NCI-H128 (cell line): Measurements from ENCODE around the gene RGS7BP.
A peak's percentile ranks its signal among the peaks of the same experiment; 100 is the strongest.

ENCODE experiments used
- DNase-seq: peaks from one replicate; lab custom pipeline; 2025; ENCODE audit not compliant: unreplicated experiment; lab: John Stamatoyannopoulos, UW

The RGS7BP gene

DNA sequence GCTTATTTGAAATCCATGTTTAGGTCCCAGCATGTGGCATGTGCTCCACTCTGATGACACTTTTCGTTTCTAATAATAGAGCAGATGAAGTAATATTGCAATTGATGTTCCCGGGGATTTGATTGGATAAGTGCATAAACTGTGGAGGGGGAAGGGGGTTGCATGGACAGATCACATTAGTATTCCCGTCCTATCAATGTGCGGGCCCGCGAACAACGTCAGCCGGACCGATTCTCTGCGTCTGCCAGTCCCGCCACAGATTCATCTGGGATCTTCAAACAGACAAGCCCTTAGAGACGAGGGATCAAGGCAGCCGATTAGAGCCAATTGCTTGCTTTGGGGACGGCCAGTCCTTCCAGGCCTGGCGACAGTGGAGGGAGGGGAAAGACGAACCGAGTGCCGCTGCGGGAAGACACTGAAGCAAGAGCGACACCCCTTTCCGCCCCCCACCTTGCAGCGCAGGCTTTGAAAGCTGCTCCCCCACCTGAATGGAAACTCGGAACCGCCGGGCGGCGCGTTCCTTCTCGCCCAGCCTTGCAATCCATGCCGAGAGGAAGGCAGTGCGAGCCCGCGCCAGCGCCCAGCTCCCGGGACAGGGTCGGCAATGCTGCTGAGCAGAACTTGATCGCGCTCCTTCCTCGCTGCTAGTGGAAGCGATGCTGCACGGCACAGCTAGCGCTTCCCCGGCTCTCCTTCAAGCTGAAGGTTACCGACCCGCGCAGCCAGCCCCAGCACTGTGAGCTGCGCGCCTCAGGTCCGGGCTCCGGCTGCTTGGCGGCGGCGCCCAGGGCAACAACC is at the start of gene RGS7BP:
RGS7BP (plus strand) TSS at position 247 of the 798 bp plus-strand sequence. CDS start 610 bp downstream, outside the sequence.
- DNase-seq = peak; percentile 9

DNA sequence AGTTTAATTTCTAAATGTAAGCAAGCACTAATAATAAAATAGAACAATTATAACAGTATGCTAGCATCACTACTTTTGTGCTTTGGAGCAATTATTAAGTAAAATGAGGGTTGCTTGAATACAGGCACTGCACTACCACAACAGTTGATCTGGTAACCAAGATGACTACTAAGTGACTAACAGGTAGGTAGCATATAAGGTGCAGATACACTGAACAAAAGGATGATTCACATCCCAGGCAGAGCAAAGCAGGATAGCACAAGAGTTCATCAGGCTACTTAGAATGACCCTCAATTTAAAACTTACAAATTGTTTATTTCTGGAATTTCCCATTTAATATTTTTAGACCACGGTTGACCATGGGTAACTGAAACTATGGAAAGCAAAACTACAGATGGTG is 48.0 kb upstream of the RGS7BP start:
- DNase-seq = no peak

DNA sequence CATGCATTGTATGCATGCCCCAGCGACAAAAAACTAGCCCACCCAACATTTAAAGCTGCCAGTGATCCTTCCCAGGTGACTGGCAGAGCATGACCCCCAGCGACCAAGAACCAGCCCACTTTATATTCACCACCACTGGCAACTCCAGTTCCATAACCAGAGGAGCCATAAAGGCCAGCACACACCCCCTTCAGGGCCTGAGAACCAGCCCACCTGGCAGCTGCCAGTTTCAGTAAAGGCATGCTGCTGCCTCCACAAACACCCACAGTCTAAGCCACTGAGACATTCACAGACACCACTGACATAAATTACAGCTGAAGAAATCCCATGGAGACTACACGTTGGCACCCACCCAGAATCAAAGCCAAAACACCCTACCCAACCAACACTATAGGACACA is 46.9 kb upstream of the RGS7BP start:
- DNase-seq = no peak

DNA sequence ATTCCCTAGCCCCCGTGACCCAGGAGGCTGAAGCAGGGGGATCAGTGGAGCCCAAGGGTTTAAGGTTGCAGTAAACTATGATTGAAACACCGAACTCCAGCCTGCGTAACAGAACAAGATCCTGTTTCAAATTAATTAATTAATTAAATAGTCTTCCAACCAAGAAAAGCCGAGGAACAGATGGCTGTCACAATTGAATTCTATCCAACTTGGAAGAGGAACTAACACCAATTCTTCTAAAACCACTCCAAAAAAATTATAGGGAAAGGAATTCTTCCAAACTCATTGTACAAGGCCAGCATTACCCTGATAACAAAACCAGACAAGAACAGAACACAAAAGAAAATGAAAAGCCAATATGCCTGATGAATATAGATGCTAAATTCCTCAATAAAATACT is 43.4 kb upstream of the RGS7BP start:
- no peak for DNase-seq

DNA sequence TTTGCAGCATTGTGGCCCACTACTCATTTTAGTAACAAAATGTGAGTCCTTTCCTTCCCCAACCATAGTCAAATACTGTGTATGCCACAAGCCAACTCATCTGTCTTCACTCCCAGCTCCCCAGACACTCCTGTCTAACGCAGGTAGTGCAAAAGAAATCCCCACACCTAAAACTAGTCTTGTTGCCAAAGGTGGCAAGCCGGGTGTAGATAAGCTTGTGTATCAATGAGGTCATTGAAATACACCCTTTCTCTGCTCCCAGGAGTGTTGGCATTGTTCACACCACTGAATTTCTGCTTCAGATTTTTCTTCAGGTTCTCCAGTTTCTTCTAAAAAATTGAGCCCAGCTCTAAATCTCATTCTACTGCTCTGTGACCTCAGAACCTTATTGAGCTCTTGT is 19.7 kb upstream of the RGS7BP start:
- no peak for DNase-seq

DNA sequence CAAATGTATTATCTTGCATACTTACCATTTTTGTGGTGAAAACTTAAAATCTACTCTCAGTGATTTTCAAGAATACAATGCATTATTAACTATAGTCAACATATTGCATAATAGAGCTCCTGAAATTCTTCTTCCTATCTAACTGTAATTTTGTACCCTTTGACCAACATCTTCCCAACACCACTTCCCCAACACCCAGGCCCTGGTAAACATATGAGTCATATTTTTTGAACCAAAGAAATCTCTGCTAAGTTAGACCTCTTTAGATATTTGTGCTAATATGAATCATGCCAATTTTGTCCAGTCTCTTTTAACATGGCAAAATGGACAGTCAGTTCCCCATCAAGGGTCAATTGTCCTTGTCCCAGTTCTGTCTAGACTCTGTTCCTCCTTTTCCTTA is 18.5 kb upstream of the RGS7BP start:
- DNase-seq = no peak

DNA sequence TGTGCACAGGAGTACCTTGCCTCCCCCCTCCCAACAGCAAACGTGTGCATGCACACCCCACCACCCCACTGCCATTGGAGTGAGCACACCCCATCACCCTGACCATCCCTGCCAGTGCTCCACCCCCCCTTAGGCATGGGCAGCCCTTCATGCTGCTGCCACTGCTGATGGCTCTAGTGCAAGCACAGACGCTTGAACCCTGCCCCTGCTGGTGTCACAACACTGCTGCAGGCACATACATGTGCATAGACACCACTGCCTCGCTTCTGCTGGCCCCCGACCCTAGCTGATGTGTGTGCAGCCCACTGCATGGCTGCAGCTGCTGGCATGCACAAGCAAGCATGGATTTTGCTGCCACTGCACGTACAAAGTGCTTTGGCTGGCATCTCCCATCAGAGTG is 16.0 kb upstream of the RGS7BP start:
- DNase-seq = no peak

DNA sequence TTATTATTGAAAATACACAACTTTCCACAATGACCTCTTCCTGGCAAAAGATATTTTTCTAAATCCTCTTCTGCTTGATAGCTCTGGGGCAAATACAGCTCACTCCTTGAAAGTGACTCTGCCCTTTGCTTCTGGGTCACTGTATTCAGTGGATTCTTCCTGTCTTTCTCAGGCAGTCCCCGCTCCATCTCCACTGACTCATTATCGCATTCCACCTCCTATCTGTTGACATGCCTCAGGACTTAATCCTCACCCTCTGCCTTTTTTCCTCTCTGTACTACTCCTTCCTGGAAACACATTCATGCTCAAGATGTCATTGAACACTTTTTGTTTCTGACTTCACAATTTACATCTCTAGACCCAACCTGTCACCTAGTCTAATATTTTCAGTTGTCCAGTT is 8.4 kb upstream of the RGS7BP start:
- no peak for DNase-seq

DNA sequence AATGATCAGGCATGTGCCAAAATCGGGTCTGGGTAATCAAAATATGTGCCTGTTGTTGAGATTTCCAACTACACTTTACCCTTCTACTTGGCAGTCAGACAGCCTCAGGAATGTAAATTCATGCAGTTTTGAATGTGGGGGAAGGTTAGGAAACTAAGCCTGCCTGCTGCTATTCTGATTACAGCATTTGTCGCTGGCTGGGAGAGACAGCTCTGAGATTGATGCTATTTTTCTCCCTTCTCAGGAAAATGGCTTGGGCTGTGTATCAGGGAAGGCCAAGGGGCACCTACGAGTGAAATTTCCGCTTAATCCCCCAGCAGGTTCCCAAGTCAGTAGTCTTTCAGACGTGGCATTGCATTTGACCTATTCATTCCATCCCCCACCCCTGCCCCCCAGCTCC is 3.6 kb upstream of the RGS7BP start:
- DNase-seq = no peak

DNA sequence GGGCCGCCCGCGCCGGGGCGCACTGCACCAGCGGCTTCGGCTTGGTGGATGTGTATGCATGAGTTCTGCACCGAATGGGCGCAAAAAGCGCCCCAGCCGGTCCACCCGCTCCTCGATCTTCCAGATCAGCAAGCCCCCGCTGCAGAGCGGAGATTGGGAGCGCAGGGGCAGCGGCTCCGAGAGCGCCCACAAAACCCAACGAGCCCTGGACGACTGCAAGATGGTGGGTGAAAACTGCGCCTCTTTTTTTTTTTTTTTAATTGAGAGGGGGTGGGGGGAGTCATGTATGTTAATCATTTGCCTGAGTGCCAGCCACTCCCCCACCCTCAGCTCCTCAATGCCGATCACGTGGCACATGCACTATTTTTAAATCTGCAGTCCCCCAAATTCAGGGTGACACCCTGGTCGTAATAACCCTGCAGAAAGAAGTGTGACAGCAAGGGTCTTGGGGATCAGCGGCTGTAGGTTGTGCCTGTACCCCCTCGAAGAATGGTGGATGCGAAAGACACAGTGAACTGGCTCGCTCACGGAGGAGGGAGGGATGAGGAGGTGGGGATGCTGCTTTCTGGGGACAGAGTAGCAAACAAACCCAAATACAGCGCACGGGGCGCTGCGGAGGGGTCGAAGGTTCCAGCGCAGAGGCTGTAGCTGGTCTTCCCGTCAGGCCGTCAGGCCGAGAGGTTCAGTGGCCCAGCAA is 900 bp downstream of the RGS7BP start:
- no peak for DNase-seq

DNA sequence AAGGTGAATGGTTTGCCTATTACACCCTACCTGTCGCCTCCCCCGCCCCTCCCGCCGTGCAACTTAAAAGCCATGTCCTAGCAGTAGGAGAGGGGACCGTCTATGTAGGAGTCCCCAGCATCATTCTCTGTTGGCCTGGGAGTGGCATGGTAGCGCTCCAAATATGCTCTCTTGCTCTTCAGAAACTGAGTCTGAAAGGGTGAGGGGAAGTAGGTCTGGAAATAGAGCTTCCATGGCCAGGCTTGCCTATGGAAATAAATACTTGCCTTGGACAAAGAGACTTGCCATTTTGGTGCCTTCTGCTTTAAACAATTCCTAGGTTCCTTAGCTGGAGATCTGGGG is 1.4 kb downstream of the RGS7BP start:
- DNase-seq = no peak

DNA sequence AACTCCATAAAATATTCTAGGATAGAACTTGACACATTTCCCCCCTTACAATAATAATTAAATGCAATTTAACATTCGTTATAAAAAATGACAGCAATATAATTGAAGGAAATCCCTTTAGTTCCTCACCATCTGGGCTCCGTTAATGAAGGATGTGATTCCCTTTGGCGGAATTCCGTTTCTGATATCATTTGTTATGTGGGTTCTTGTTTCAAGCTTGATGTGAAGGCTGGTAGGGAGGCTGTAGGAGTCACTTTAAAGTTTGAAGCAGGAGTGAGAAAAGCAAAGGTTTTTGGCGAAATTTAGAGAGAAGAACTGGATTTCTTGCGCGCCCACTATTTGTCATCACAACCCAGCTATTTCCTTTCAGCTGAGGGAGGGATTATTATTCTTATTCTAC is 4.0 kb downstream of the RGS7BP start:
- no peak for DNase-seq

DNA sequence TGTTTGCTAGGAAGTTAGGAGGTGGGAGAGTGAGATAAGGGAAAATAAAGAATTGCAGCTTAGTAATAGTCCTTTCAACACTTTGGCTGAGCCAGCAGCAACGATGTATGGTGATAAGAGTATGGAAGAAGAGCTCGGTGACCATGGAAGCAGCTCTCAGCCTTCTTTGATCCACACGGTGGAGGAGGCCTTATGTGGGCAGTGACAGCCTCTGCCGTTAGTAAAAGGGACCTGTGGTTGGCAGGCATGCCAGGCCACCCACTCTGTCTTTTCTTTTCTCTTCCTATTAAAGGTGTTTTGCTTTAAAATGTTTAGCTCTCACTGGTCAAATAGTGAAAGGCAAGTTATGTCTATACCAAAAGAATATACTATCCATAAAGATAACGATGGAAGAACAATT is 7.7 kb downstream of the RGS7BP start:
- DNase-seq = no peak

DNA sequence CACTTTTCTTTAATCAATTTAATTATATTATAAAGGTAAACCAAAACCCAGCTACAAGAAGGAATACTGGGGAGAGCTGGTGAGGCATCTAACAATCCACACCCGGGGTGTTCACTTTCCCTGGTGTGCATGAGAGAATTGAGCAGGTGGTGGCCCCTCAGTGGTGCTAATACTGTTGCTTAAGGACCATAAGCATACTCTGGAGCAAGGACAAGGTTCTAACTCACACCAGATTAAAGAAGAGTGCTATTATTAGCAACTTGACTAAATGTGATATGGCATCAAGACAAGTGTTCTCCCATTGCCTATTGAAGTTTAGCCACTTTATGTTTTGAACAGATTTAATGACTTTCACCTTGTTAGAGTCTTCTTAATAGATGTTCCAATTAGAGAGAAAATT is 8.8 kb downstream of the RGS7BP start:
- DNase-seq = no peak

DNA sequence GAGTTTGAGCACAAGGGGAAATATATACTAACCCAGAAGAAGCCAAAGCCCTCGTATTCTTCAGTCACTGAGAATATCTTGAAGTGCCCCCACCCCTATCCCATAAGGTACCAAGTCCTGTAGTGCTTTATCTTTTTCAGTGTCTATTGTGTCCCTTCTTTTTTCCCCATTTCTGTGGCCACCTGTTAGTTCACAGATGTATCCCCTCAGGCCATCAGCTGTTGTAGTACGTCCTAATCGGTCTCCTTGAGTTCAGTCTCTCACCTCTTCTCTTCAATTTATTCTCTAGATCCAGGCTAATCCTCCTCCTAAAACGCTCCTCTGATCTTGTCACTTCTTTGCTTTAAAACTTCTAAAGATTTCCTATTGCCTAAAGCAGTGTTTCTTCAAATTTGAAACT is 10.4 kb downstream of the RGS7BP start:
- no peak for DNase-seq

DNA sequence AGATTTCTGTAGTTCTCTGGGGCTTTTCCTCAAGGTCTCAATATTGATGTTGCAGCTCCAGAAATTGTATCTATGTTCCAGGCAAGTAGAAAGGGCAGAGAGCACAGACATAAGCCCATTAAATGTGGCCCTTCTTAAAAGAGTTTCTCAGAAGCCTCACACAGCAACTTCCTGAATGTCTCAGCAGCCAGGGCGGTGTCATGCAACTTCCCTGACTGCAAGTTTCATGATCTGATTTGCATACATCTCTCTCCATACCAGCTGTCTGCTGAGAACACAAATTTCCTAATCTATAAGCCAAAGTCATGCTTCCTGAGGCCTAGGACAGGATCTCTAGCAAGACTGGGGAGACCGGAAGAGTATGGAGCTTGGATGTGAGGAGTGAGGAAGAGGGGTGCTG is 13.0 kb downstream of the RGS7BP start:
- DNase-seq = no peak

DNA sequence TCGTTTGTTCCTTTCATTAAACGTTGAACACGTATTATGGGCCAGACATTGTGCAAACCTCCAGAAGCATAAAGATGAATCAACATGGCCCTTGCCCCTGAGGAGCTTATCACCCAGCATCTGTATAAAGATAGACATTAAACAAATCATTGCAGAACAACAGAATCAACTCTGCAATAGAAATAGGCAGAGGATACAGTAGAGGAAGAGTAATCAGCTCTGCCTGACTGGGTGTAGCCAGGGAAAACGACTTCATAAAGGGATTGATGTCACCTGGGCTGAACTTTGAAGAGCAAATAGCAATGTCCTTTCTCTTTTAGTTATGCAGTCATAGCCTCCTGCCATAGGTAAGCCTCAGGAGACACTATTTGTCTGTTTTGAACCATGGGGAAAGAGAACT is 13.4 kb downstream of the RGS7BP start:
- no peak for DNase-seq

DNA sequence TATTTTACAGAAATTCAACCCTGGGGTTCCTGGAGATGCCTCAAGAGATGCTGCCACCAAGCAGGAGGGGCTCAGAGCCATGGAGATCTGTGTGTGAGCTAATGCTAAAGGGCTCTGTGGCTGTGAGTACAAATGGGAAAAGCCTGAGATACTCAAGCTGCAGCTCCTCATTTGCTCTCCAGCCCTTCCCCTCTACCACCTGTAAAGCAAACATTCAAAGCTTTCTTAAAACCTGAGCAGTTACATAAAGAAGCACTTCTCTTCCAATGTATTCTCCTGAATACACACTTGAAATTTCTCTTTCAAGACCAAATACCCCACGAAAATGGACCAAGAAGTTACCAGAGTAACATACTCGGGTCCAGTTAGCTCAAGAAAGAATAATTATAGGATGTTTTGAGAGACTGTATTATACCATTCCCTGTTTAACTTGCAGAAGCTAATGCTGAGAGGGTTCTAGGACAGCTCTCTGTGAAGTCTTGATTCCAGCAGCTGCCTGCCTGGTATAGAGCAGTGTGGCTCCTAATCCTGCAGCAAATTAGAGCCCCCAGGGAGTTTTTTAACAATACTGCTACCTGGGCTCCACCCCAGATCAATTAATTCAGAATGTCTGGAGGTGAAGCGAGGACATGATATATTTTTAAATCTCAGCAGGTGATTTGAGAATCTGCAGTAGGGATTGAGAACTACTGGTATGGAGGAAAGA is 21.1 kb downstream of the RGS7BP start:
- DNase-seq = no peak

DNA sequence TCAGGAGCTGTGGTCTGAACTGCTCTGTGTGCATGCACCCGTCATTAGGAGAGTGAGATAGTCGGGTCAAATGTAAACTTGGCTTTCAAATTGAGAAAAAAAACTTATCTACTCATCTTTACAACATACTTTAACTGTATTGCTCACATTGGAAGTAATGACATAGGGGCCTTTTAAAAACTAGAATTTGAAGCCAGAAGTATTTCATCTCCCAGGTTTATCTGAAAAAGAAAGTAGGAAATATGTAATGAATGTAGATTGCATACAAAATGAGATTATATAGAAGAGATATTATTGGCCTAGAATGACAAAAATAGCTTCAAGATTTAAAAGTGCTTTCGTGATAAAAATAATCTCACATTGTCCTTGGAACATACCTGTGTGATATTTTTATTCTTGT is 24.3 kb downstream of the RGS7BP start:
- no peak for DNase-seq

DNA sequence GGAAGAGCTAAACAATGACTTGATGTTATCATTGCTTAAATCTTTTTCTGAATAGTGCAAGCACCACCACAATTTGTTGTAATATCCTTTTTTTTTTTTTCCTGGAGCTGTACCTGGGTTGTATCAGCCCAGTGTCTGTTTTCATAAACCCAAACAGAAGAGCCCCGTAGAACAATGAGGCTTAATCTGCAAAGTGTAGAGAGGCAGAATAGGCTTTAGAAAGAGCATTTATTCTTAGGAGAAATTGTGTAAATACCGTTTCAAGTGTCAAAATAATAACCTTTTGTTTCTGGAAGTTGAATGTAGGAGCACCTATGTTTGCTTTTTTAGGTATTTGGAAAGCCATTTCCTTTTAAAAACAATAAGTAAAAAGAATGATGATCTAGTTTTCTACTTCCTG is 26.4 kb downstream of the RGS7BP start:
- no peak for DNase-seq

DNA sequence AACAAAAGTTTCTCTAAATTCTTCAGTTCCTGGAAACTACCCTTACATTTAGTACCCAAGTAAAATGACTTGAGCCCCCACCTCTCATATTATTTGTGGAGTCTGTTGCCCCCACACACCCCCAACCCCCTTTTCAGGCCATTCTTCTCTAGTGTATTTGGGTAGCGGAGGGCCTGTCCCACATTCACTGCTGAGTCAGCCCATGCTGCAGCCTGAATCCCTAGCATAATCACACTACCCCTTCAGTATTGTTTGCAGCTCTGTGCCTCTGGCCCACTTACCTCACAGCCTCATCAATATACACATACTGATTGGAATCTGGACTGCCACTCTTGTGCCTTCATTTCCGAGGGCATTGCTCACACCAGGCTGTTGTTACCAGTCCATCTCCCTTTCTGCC is 26.8 kb downstream of the RGS7BP start:
- no peak for DNase-seq

DNA sequence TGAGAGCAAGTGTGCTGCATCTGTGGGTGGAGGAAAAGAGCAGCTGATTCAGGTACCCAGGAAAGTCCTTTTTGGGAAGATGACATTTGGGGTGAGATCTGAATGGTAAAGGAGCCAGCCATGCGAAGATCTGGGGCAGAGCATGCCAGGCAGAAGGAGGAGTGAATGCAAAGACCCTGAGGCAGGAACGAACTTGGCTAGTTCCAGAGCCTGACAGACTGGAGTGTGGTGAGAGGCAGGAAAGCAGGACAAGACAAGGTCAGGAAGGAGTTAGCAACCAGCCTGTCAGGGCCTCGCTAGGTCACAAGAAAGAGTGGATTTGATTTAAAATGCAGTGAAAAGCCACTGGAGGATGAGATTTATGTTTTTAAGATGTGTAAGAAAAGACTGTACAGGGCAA is 28.2 kb downstream of the RGS7BP start:
- no peak for DNase-seq
